Upper lobe of left lung (tissue), 6 donors: Measurements from ENCODE around the gene ZNF333. TPM values are rescaled to one million over a fixed set of nuclear protein-coding genes. Genes with fewer than 3 reads are reported as not detected.

ENCODE experiments used
- ATAC-seq, 2 donors: fragments of 200-7000 bp; cut with Tn5 transposase; one replicate each; pipeline ENCODE4 v1.9.1; 2022; ENCODE audit warnings: mild to moderate bottlenecking in 2 of 2, moderate library complexity in 2 of 2; ENCODE audit not compliant: low FRiP score in 2 of 2
- DNase-seq, 2 donors: peaks; one replicate each; pipeline ENCODE4 v3.0.0-alpha.2; 2019 to 2020
- H3K27ac ChIP-seq, 4 donors: fragments of 200-600 bp; sonication (generic); one replicate each; pipeline ENCODE4 v1.5.1; 2016 to 2019
- H3K27me3 ChIP-seq, 4 donors: fragments of 200-600 bp; sonication (generic); one replicate each; pipeline ENCODE4 v1.5.1; 2017 to 2019
- H3K36me3 ChIP-seq, 4 donors: fragments of 200-600 bp; sonication (generic); one replicate each; pipeline ENCODE4 v1.5.1; 2016 to 2019
- H3K4me1 ChIP-seq, 4 donors: fragments of 200-600 bp; sonication (generic); one replicate each; pipeline ENCODE4 v1.5.1; 2018 to 2019
- H3K4me3 ChIP-seq, 4 donors: fragments of 200-600 bp; sonication (generic); one replicate each; pipeline ENCODE4 v1.5.1; 2017 to 2019; ENCODE audit warnings: mild to moderate bottlenecking in 2 of 4, moderate library complexity in 1 of 4
- H3K9me3 ChIP-seq, 4 donors: fragments of 200-600 bp; sonication (generic); one replicate each; pipeline ENCODE4 v1.5.1; 2018 to 2019
- CTCF ChIP-seq, 6 experiments: fragments of 450-650 bp in 4 of 6; fragments of 200-600 bp in 2 of 6; sonication (generic) in 2 of 6; IDR thresholded peaks; one replicate each; pipeline ENCODE4 v1.5.1; 2016 to 2019; ENCODE audit warnings: antibody characterized with exemption in 6 of 6
- EP300 ChIP-seq, 4 donors: sonication (generic); formaldehyde crosslinking; IDR thresholded peaks; one replicate each; pipeline ENCODE4 v1.5.1; 2017; ENCODE audit warnings: antibody characterized with exemption in 4 of 4, control low read depth in 2 of 4
- POLR2A ChIP-seq, 4 donors: fragments of 450-650 bp; IDR thresholded peaks; one replicate each; pipeline ENCODE4 v1.5.1; 2016 to 2017; ENCODE audit warnings: antibody characterized with exemption in 4 of 4, mild to moderate bottlenecking in 2 of 4
- POLR2AphosphoS5 ChIP-seq, 2 donors: sonication (generic); formaldehyde crosslinking; IDR thresholded peaks; one replicate each; pipeline ENCODE4 v1.5.1; 2017; ENCODE audit warnings: antibody characterized with exemption in 2 of 2
- WGBS, 2 donors: methylation state at CpG; one replicate each; pipeline ENCODE4 v1.1.5; 2017 to 2018; 5-methylcytosine and 5-hydroxymethylcytosine counted together
- total RNA-seq, 6 donors: library from RNA; depleted of rRNA in 4 of 6; stranded (reverse); fragments of >200 nt in 4 of 6; gene quantifications; one replicate each; pipeline versions ENCODE4 v1.1.0 to v1.2.1, GENCODE V29; 2016 to 2021
- donor health status: DM: no; HTN: no; CAD: no; lungs with moderate emphysema.
- donor health status: DM: no; HTN: yes; CAD: no; lungs with severe emphysema.

The ZNF333 gene
- total RNA-seq, 6 donors from 2014 or later, result 16.1 to 35.6 (median 20.0) TPM

- WGBS, 2 donors, result 94% methylated on average over 17 to 18 of the region's 18 CpGs
- Histone ChIP-seq H3K4me3 (no peak overlapping the region), H3K9me3 (peaks cover 84 to 100% (median 91%) of the 10 kb centered on the region in 4 donors), H3K27me3 (no peaks in the 10 kb centered on the region), H3K4me1 (no peaks in the 10 kb centered on the region), H3K27ac (no peak overlapping the region), H3K36me3 (peaks cover 37 to 93% (median 71%) of the 10 kb centered on the region in 4 donors)
- DNase-seq (no peak), ATAC-seq (no peak)
- no peak for TF ChIP-seq EP300 (IDR thresholded peaks at IDR 0.05)
- TF ChIP-seq POLR2A (IDR thresholded peaks at IDR 0.05), result no peak
- no peak for TF ChIP-seq POLR2AphosphoS5 (IDR thresholded peaks at IDR 0.05)
- TF ChIP-seq CTCF (IDR thresholded peaks at IDR 0.05), result no peak
Observed at GRCh38 chr19:14718522-14719116, 28.8 kb downstream of the ZNF333 start.

GRCh38 chr19:14719162-14719561, 29.3 kb downstream of the ZNF333 start:
- peaks cover 37 to 91% (median 68%) of the 10 kb centered on the region in 4 donors for H3K36me3 ChIP-seq
- H3K4me3 ChIP-seq, result no peak overlapping the region
- no peak overlapping the region for H3K27ac ChIP-seq
- ATAC-seq, result no peak
- DNase-seq, result no peak
- TF ChIP-seq EP300 (IDR thresholded peaks at IDR 0.05), result no peak
- no peak for TF ChIP-seq POLR2AphosphoS5 (IDR thresholded peaks at IDR 0.05)
- no peak for TF ChIP-seq POLR2A (IDR thresholded peaks at IDR 0.05)
- TF ChIP-seq CTCF (IDR thresholded peaks at IDR 0.05), result no peak
- H3K27me3 ChIP-seq, result no peaks in the 10 kb centered on the region
- H3K9me3 ChIP-seq, result peaks cover 88 to 100% (median 94%) of the 10 kb centered on the region in 4 donors
- no peaks in the 10 kb centered on the region for H3K4me1 ChIP-seq
- WGBS, 2 donors, result 97 to 100% methylated on average over 2 to 3 of the region's 3 CpGs

GRCh38 chr19:14722127-14722526, 32.3 kb downstream of the ZNF333 start:
- WGBS, 2 donors, result 92 to 93% methylated on average over 2 of the region's 2 CpGs
- Histone ChIP-seq H3K4me1 (no peaks in the 10 kb centered on the region), H3K4me3 (no peak overlapping the region), H3K9me3 (peaks cover 87 to 99% (median 94%) of the 10 kb centered on the region in 4 donors), H3K27me3 (no peaks in the 10 kb centered on the region), H3K36me3 (peaks cover 17 to 63% (median 38%) of the 10 kb centered on the region in 4 donors), H3K27ac (no peak overlapping the region)
- DNase-seq, result no peak
- TF ChIP-seq CTCF (IDR thresholded peaks at IDR 0.05) (no peak), POLR2AphosphoS5 (IDR thresholded peaks at IDR 0.05) (no peak), EP300 (IDR thresholded peaks at IDR 0.05) (no peak), POLR2A (IDR thresholded peaks at IDR 0.05) (no peak)
- no peak for ATAC-seq

- no peaks in the 10 kb centered on the region for H3K4me1 ChIP-seq
- H3K36me3 ChIP-seq, result peaks cover 0 to 5% (median 2%) of the 10 kb centered on the region in 4 donors
- ATAC-seq, result no peak
- peaks cover 37 to 59% (median 53%) of the 10 kb centered on the region in 4 donors for H3K9me3 ChIP-seq
- TF ChIP-seq CTCF (IDR thresholded peaks at IDR 0.05) (no peak), POLR2AphosphoS5 (IDR thresholded peaks at IDR 0.05) (no peak), POLR2A (IDR thresholded peaks at IDR 0.05) (no peak), EP300 (IDR thresholded peaks at IDR 0.05) (no peak)
- no peak for DNase-seq
- H3K27me3 ChIP-seq, result no peaks in the 10 kb centered on the region
- WGBS, 2 donors, result 66 to 88% methylated on average over 7 of the region's 7 CpGs
- no peak overlapping the region for H3K27ac ChIP-seq
- no peak overlapping the region for H3K4me3 ChIP-seq
Observed at GRCh38 chr19:14728595-14728994, 38.7 kb downstream of the ZNF333 start.

GRCh38 chr19:14731200-14731599, 41.4 kb downstream of the ZNF333 start:
- DNase-seq, result no peak
- no peak overlapping the region for H3K4me3 ChIP-seq
- no peak for ATAC-seq
- no peaks in the 10 kb centered on the region for H3K4me1 ChIP-seq
- peaks cover 13 to 33% (median 27%) of the 10 kb centered on the region in 4 donors for H3K9me3 ChIP-seq
- WGBS, 2 donors, result 77% methylated on average over 8 to 10 of the region's 10 CpGs
- H3K36me3 ChIP-seq, result no peaks in the 10 kb centered on the region
- TF ChIP-seq CTCF (IDR thresholded peaks at IDR 0.05), result no peak
- no peak for TF ChIP-seq POLR2A (IDR thresholded peaks at IDR 0.05)
- TF ChIP-seq POLR2AphosphoS5 (IDR thresholded peaks at IDR 0.05), result no peak
- no peak for TF ChIP-seq EP300 (IDR thresholded peaks at IDR 0.05)
- no peaks in the 10 kb centered on the region for H3K27me3 ChIP-seq
- no peak overlapping the region for H3K27ac ChIP-seq
